ENCODE results near the gene IRAK2.
"Not testable (repeated sequence)": the region's sequence is repeated elsewhere in the genome, so short reads cannot be mapped to it uniquely, and the experiment has no call there.

IRAK2 gene

GRCh38 chr3:10272476-10272875, 107.8 kb downstream of the IRAK2 start:
- no CpG with 5 or more reads among the region's 11 CpGs for WGBS (ENCODE audit: extremely low coverage, insufficient coverage, insufficient read length)
- not testable (repeated sequence) for H2BK5ac ChIP-seq (ENCODE audit: low read depth, low read length, poor library complexity); H3K4me1 ChIP-seq (ENCODE audit: control insufficient read depth in 1 of 2, insufficient read depth in 2 of 2, low read length in 2 of 2); H3K27ac ChIP-seq (ENCODE audit: low read depth, low read length); H3K9ac ChIP-seq (ENCODE audit: low read length); H3K79me2 ChIP-seq (ENCODE audit: control insufficient read depth, insufficient read depth, low read length, poor library complexity); H3K23ac ChIP-seq (ENCODE audit: low read length); H3K4ac ChIP-seq (ENCODE audit: low read depth, low read length); H4K8ac ChIP-seq (ENCODE audit: low read depth, low read length); H3K18ac ChIP-seq (ENCODE audit: low read length); DNase-seq; H2AK5ac ChIP-seq (ENCODE audit: low read length); H3K79me1 ChIP-seq (ENCODE audit: low read length); H2BK12ac ChIP-seq (ENCODE audit: low read length); H3K9me3 ChIP-seq (ENCODE audit: insufficient read depth, low read depth, low read length); H3K4me2 ChIP-seq (ENCODE audit: low read length); H4K91ac ChIP-seq (ENCODE audit: low read depth, low read length); H3K4me3 ChIP-seq (ENCODE audit: low read depth, low read length); H3K14ac ChIP-seq (ENCODE audit: low read length); H2AFZ ChIP-seq (ENCODE audit: insufficient read depth, low read length, poor library complexity); H3K27me3 ChIP-seq (ENCODE audit: insufficient read depth, low read length); H4K12ac ChIP-seq (ENCODE audit: low read depth, low read length); H2BK120ac ChIP-seq (ENCODE audit: insufficient read depth, low read length, poor library complexity)
- peaks cover 26 to 35% of the 10 kb centered on the region in 2 experiments for H3K36me3 ChIP-seq (ENCODE audit: control insufficient read depth in 1 of 2, insufficient read depth in 2 of 2, low read length in 2 of 2)

- Histone ChIP-seq H2BK5ac (ENCODE audit: low read depth, low read length, poor library complexity) (no peak overlapping the region), H3K4me2 (ENCODE audit: low read length) (no peak overlapping the region)
- DNase-seq, result no peak
Measured at GRCh38 chr3:10272977-10273376, 108.3 kb downstream of the IRAK2 start.

GRCh38 chr3:10273702-10274305, 109.1 kb downstream of the IRAK2 start:
- no peak overlapping the region for H2AFZ ChIP-seq (ENCODE audit: insufficient read depth, low read length, poor library complexity)
- H4K8ac ChIP-seq (ENCODE audit: low read depth, low read length), result no peak overlapping the region
- H4K12ac ChIP-seq (ENCODE audit: low read depth, low read length), result no peak overlapping the region
- no peaks in the 10 kb centered on the region for H3K79me1 ChIP-seq (ENCODE audit: low read length)
- H2BK120ac ChIP-seq (ENCODE audit: insufficient read depth, low read length, poor library complexity), result no peak overlapping the region
- H3K4me3 ChIP-seq (ENCODE audit: low read depth, low read length), result no peak overlapping the region
- no peaks in the 10 kb centered on the region for H3K27me3 ChIP-seq (ENCODE audit: insufficient read depth, low read length)
- H3K4ac ChIP-seq (ENCODE audit: low read depth, low read length), result no peak overlapping the region
- H3K14ac ChIP-seq (ENCODE audit: low read length), result no peak overlapping the region
- H2BK12ac ChIP-seq (ENCODE audit: low read length), result no peak overlapping the region
- H3K79me2 ChIP-seq (ENCODE audit: control insufficient read depth, insufficient read depth, low read length, poor library complexity), result no peaks in the 10 kb centered on the region
- no peaks in the 10 kb centered on the region for H3K4me1 ChIP-seq (ENCODE audit: control insufficient read depth in 1 of 2, insufficient read depth in 2 of 2, low read length in 2 of 2)
- no CpG with 5 or more reads among the region's 1 CpG for WGBS (ENCODE audit: extremely low coverage, insufficient coverage, insufficient read length)
- no peak overlapping the region for H3K9ac ChIP-seq (ENCODE audit: low read length)
- H3K23ac ChIP-seq (ENCODE audit: low read length), result no peak overlapping the region
- H3K9me3 ChIP-seq (ENCODE audit: insufficient read depth, low read depth, low read length), result no peaks in the 10 kb centered on the region
- H2AK5ac ChIP-seq (ENCODE audit: low read length), result no peak overlapping the region
- H4K91ac ChIP-seq (ENCODE audit: low read depth, low read length), result no peak overlapping the region
- H3K36me3 ChIP-seq (ENCODE audit: control insufficient read depth in 1 of 2, insufficient read depth in 2 of 2, low read length in 2 of 2), result peaks cover 36 to 45% of the 10 kb centered on the region in 2 experiments
- H3K27ac ChIP-seq (ENCODE audit: low read depth, low read length), result no peak overlapping the region
- no peak overlapping the region for H3K4me2 ChIP-seq (ENCODE audit: low read length)
- no peak overlapping the region for H3K18ac ChIP-seq (ENCODE audit: low read length)
- no peak for DNase-seq
- no peak overlapping the region for H2BK5ac ChIP-seq (ENCODE audit: low read depth, low read length, poor library complexity)

More at GRCh38 chr3:10272977-10273376, 108.3 kb downstream of the IRAK2 start:
- H4K91ac ChIP-seq (ENCODE audit: low read depth, low read length), result no peak overlapping the region
- no peak overlapping the region for H2BK12ac ChIP-seq (ENCODE audit: low read length)
- no peak overlapping the region for H2AFZ ChIP-seq (ENCODE audit: insufficient read depth, low read length, poor library complexity)
- no peak overlapping the region for H3K14ac ChIP-seq (ENCODE audit: low read length)
- H3K4me1 ChIP-seq (ENCODE audit: control insufficient read depth in 1 of 2, insufficient read depth in 2 of 2, low read length in 2 of 2), result no peaks in the 10 kb centered on the region
- no CpG with 5 or more reads among the region's 2 CpGs for WGBS (ENCODE audit: extremely low coverage, insufficient coverage, insufficient read length)
- H3K27me3 ChIP-seq (ENCODE audit: insufficient read depth, low read length), result no peaks in the 10 kb centered on the region
- no peak overlapping the region for H3K9ac ChIP-seq (ENCODE audit: low read length)
- no peak overlapping the region for H4K8ac ChIP-seq (ENCODE audit: low read depth, low read length)
- H2AK5ac ChIP-seq (ENCODE audit: low read length), result no peak overlapping the region
- H3K4ac ChIP-seq (ENCODE audit: low read depth, low read length), result no peak overlapping the region
- H3K36me3 ChIP-seq (ENCODE audit: control insufficient read depth in 1 of 2, insufficient read depth in 2 of 2, low read length in 2 of 2), result peaks cover 29 to 37% of the 10 kb centered on the region in 2 experiments
- no peak overlapping the region for H3K27ac ChIP-seq (ENCODE audit: low read depth, low read length)
- H3K4me3 ChIP-seq (ENCODE audit: low read depth, low read length), result no peak overlapping the region
- no peak overlapping the region for H3K23ac ChIP-seq (ENCODE audit: low read length)
- no peak overlapping the region for H3K18ac ChIP-seq (ENCODE audit: low read length)
- no peaks in the 10 kb centered on the region for H3K9me3 ChIP-seq (ENCODE audit: insufficient read depth, low read depth, low read length)
- H3K79me2 ChIP-seq (ENCODE audit: control insufficient read depth, insufficient read depth, low read length, poor library complexity), result no peaks in the 10 kb centered on the region
- no peak overlapping the region for H4K12ac ChIP-seq (ENCODE audit: low read depth, low read length)
- H2BK120ac ChIP-seq (ENCODE audit: insufficient read depth, low read length, poor library complexity), result no peak overlapping the region
- no peaks in the 10 kb centered on the region for H3K79me1 ChIP-seq (ENCODE audit: low read length)

GRCh38 chr3:10274601-10275000, 109.9 kb downstream of the IRAK2 start:
- no peak for DNase-seq
- H2AK5ac ChIP-seq (ENCODE audit: low read length), result no peak overlapping the region
- WGBS (ENCODE audit: extremely low coverage, insufficient coverage, insufficient read length), result no CpG with 5 or more reads among the region's 1 CpG

More at GRCh38 chr3:10274601-10275000, 109.9 kb downstream of the IRAK2 start:
- no peak overlapping the region for H3K23ac ChIP-seq (ENCODE audit: low read length)
- no peak overlapping the region for H3K9ac ChIP-seq (ENCODE audit: low read length)
- no peak overlapping the region for H3K4ac ChIP-seq (ENCODE audit: low read depth, low read length)
- peaks cover 36 to 42% of the 10 kb centered on the region in 2 experiments for H3K36me3 ChIP-seq (ENCODE audit: control insufficient read depth in 1 of 2, insufficient read depth in 2 of 2, low read length in 2 of 2)
- H3K14ac ChIP-seq (ENCODE audit: low read length), result no peak overlapping the region
- H3K27ac ChIP-seq (ENCODE audit: low read depth, low read length), result no peak overlapping the region
- H3K4me2 ChIP-seq (ENCODE audit: low read length), result no peak overlapping the region
- no peak overlapping the region for H2BK120ac ChIP-seq (ENCODE audit: insufficient read depth, low read length, poor library complexity)
- no peak overlapping the region for H4K8ac ChIP-seq (ENCODE audit: low read depth, low read length)
- H3K18ac ChIP-seq (ENCODE audit: low read length), result no peak overlapping the region
- H3K4me3 ChIP-seq (ENCODE audit: low read depth, low read length), result no peak overlapping the region
- no peak overlapping the region for H2BK12ac ChIP-seq (ENCODE audit: low read length)
- H3K27me3 ChIP-seq (ENCODE audit: insufficient read depth, low read length), result no peaks in the 10 kb centered on the region
- no peaks in the 10 kb centered on the region for H3K79me1 ChIP-seq (ENCODE audit: low read length)
- H2AFZ ChIP-seq (ENCODE audit: insufficient read depth, low read length, poor library complexity), result no peak overlapping the region
- H3K79me2 ChIP-seq (ENCODE audit: control insufficient read depth, insufficient read depth, low read length, poor library complexity), result no peaks in the 10 kb centered on the region
- no peak overlapping the region for H4K12ac ChIP-seq (ENCODE audit: low read depth, low read length)
- no peaks in the 10 kb centered on the region for H3K9me3 ChIP-seq (ENCODE audit: insufficient read depth, low read depth, low read length)
- H2BK5ac ChIP-seq (ENCODE audit: low read depth, low read length, poor library complexity), result no peak overlapping the region
- no peaks in the 10 kb centered on the region for H3K4me1 ChIP-seq (ENCODE audit: control insufficient read depth in 1 of 2, insufficient read depth in 2 of 2, low read length in 2 of 2)
- H4K91ac ChIP-seq (ENCODE audit: low read depth, low read length), result no peak overlapping the region
